GM18951 (cell line): ENCODE measurements around the gene SFT2D3.

Experiments used
- POLR2A ChIP-seq: IDR thresholded peaks from 4 replicates; pipeline ENCODE4 v1.6.1; 2011; ENCODE audit warnings: mild to moderate bottlenecking; ENCODE audit not compliant: insufficient read length, insufficient read depth; ENCODE audit errors: extremely low read depth
- in situ Hi-C: fragments of 300-500 bp; cut with MboI; formaldehyde crosslinking; loops from one replicate; pipeline ENCODE4 v1.12.0; 2022; ENCODE audit warnings: low sequenced_read_pairs, mixed read lengths, inconsistent platforms; ENCODE audit not compliant: unreplicated experiment

SFT2D3 gene

GRCh38 chr2:127701193-127701650 lies at the start of gene SFT2D3:
Gene SFT2D3, plus strand, starts transcription at chr2:127701497. Its CDS starts 32 bp downstream, at chr2:127701529.
- in situ Hi-C loops = no loop called here
- TF ChIP-seq POLR2A = peak; percentile 99

GRCh38 chr2:127651971-127652550 lies 49.2 kb upstream of the SFT2D3 start:
- in situ Hi-C loops = no loop called here
- no peak for TF ChIP-seq POLR2A

- in situ Hi-C loops = no loop called here
These were observed 48.4 kb upstream of the SFT2D3 start for GRCh38 chr2:127652786-127653357.

GRCh38 chr2:127653421-127654083 lies 47.7 kb upstream of the SFT2D3 start:
- in situ Hi-C loops = no loop called here
- no peak for TF ChIP-seq POLR2A

More at GRCh38 chr2:127652786-127653357, 48.4 kb upstream of the SFT2D3 start:
- no peak for TF ChIP-seq POLR2A

- in situ Hi-C loops = no loop called here
- no peak for TF ChIP-seq POLR2A
These were observed 47.0 kb upstream of the SFT2D3 start for GRCh38 chr2:127654084-127654837.

- no peak for TF ChIP-seq POLR2A
- in situ Hi-C loops = no loop called here
These were observed 46.5 kb upstream of the SFT2D3 start for GRCh38 chr2:127654838-127655175.

GRCh38 chr2:127655209-127656073 lies 45.9 kb upstream of the SFT2D3 start:
- no peak for TF ChIP-seq POLR2A
- in situ Hi-C loops = no loop called here

- in situ Hi-C loops = no loop called here
- no peak for TF ChIP-seq POLR2A
These were observed 44.6 kb upstream of the SFT2D3 start for GRCh38 chr2:127656569-127657231.

GRCh38 chr2:127657232-127657595 lies 44.1 kb upstream of the SFT2D3 start:
- in situ Hi-C loops = no loop called here
- no peak for TF ChIP-seq POLR2A

- in situ Hi-C loops = no loop called here
- TF ChIP-seq POLR2A = no peak
These were observed 43.2 kb upstream of the SFT2D3 start for GRCh38 chr2:127658146-127658545.

- TF ChIP-seq POLR2A = no peak
- in situ Hi-C loops = no loop called here
These were observed 42.5 kb upstream of the SFT2D3 start for GRCh38 chr2:127658641-127659407.
